SK-N-SH treated with all-trans-retinoic acid at 6 μM for 48 hours (cell line): Measurements from ENCODE around the gene LSS.

ENCODE experiments used
- ARNTL ChIP-seq: fragments of 450-650 bp; formaldehyde crosslinking; IDR thresholded peaks from 2 replicates; pipeline ENCODE4 v1.5.0; 2020; ENCODE audit warnings: low read depth, mild to moderate bottlenecking, moderate library complexity, borderline replicate concordance
- ZFP30 ChIP-seq: fragments of 450-650 bp; formaldehyde crosslinking; IDR thresholded peaks from 2 replicates; pipeline ENCODE4 v1.5.0; 2022; ENCODE audit warnings: mild to moderate bottlenecking, moderate library complexity

GRCh38 chr21:46234436-46234950, 5.9 kb upstream of the LSS start:
- no peak for TF ChIP-seq ZFP30 (CRISPR knock-in tag)
- TF ChIP-seq ARNTL (CRISPR knock-in tag): no peak
